ENCODE measurements around the gene LRBA.

The LRBA gene

DNA sequence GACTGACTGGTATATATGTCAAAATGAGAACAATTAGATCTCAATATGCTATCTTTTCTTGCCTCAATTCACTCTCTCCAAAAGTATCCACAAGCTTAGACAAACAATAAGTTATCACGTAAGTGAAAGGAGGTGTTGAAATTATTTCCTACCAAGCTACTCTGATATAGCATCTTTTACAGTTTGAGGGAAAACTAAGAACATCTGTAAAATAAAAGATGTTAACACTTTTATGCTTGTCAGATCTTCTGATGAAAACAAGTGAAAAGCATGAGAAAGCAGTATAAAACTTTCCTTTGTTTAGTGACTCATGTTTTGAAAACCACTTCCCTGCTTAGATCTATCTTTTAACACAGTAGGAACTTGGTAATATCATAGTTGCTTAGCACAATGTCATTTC lies 441.6 kb downstream of the LRBA start:
- H3F3A ChIP-seq (ENCODE audit: control insufficient read depth, insufficient read depth): no peaks in the 10 kb centered on the region
- no peak overlapping the region for H3K4me2 ChIP-seq (ENCODE audit: low read length)
- H3K79me2 ChIP-seq (ENCODE audit: control insufficient read depth, low read length): no peaks in the 10 kb centered on the region
- no peaks in the 10 kb centered on the region for H4K20me1 ChIP-seq (ENCODE audit: control insufficient read depth, insufficient read depth, low read depth, low read length)
- H3K4me1 ChIP-seq (ENCODE audit: control insufficient read depth, low read length): no peaks in the 10 kb centered on the region
- H3K36me3 ChIP-seq (ENCODE audit: control insufficient read depth, low read length): no peaks in the 10 kb centered on the region
- no peak overlapping the region for H3K27ac ChIP-seq (ENCODE audit: low read depth, low read length)
- no peak overlapping the region for H3K4me3 ChIP-seq (ENCODE audit: low read length)
- H3K27me3 ChIP-seq (ENCODE audit: control insufficient read depth, low read length): no peaks in the 10 kb centered on the region
- no peaks in the 10 kb centered on the region for H3K9me2 ChIP-seq (replicated peaks; ENCODE audit: control insufficient read depth, low read length)
- H3K9me3 ChIP-seq (ENCODE audit: control insufficient read depth, insufficient read depth, low read length): no peaks in the 10 kb centered on the region
- no peak for TF ChIP-seq EZH2phosphoT487 (IDR thresholded peaks at IDR 0.05; ENCODE audit: borderline replicate concordance, low read length)
- TF ChIP-seq, protein P1, sequence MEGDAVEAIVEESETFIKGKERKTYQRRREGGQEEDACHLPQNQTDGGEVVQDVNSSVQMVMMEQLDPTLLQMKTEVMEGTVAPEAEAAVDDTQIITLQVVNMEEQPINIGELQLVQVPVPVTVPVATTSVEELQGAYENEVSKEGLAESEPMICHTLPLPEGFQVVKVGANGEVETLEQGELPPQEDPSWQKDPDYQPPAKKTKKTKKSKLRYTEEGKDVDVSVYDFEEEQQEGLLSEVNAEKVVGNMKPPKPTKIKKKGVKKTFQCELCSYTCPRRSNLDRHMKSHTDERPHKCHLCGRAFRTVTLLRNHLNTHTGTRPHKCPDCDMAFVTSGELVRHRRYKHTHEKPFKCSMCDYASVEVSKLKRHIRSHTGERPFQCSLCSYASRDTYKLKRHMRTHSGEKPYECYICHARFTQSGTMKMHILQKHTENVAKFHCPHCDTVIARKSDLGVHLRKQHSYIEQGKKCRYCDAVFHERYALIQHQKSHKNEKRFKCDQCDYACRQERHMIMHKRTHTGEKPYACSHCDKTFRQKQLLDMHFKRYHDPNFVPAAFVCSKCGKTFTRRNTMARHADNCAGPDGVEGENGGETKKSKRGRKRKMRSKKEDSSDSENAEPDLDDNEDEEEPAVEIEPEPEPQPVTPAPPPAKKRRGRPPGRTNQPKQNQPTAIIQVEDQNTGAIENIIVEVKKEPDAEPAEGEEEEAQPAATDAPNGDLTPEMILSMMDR (IDR thresholded peaks at IDR 0.05; ENCODE audit: low read depth, low read length, poor library complexity, severe bottlenecking): no peak

DNA sequence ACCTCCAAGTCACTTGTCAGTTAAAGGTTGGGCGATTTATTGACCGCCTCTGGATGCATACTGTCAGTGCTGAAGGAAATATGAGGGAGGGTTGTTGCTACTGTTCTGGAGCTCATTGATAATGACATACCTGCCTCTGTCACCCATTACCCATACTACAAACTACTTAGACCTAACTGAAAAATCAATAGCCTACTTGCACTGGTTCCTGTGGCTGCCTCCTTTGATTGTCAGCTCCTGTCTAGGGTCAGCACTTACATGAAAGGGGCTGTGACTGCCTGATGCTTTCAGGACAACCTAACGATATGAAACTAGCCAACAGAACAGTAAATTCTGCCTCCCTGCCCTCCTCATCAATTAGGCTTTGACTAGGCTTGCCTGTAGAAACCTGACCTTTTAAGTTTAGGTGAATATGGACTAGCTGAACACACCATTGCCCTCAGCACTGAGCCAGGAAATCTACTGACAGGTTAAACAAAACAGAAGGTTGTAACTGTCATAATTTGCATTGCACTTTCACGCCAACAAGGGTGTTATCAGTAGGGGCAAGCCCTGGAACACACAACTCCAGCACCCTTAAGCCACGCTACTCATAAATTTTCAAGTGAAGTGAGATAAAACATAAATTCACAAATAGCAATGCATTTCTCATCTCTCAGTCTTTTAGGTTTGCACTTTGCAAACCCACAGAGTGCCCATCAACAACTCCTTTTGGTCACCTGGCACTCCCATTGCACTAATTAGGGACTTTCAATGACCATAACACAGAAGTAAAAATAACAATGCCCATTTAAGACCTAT lies 442.2 kb downstream of the LRBA start:
- Histone ChIP-seq H3K79me2 (ENCODE audit: control insufficient read depth, low read length) (no peaks in the 10 kb centered on the region), H4K20me1 (ENCODE audit: control insufficient read depth, insufficient read depth, low read depth, low read length) (no peaks in the 10 kb centered on the region), H3K4me2 (ENCODE audit: low read length) (no peak overlapping the region), H3K27ac (ENCODE audit: low read depth, low read length) (no peak overlapping the region), H3K4me1 (ENCODE audit: control insufficient read depth, low read length) (no peaks in the 10 kb centered on the region), H3K27me3 (ENCODE audit: control insufficient read depth, low read length) (no peaks in the 10 kb centered on the region), H3K9me3 (ENCODE audit: control insufficient read depth, insufficient read depth, low read length) (no peaks in the 10 kb centered on the region), H3F3A (ENCODE audit: control insufficient read depth, insufficient read depth) (no peaks in the 10 kb centered on the region), H3K4me3 (ENCODE audit: low read length) (no peak overlapping the region), H3K36me3 (ENCODE audit: control insufficient read depth, low read length) (no peaks in the 10 kb centered on the region), H3K9me2 (replicated peaks; ENCODE audit: control insufficient read depth, low read length) (no peaks in the 10 kb centered on the region)
- TF ChIP-seq, protein P1 (IDR thresholded peaks at IDR 0.05; ENCODE audit: low read depth, low read length, poor library complexity, severe bottlenecking): no peak
- TF ChIP-seq EZH2phosphoT487 (IDR thresholded peaks at IDR 0.05; ENCODE audit: borderline replicate concordance, low read length): no peak

DNA sequence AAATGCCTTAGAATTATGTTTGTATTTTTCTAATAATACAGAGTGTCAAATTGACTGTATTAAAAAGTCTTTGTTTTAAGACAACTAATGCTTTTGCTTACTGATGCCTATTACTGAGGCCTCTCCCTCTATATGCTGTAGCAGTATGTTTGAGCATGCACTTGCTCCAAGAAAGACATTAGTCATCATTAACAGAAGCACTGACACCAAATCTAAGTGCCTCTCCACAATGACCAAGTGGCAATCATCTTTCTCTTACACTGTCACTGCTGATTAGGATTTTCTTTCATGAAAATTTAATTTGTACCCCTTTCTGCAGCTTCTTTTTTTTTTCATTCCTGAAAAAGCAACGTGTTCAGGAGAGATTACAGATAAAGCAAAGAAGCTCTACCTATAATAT lies 444.2 kb downstream of the LRBA start:
- TF ChIP-seq, protein P1 (IDR thresholded peaks at IDR 0.05; ENCODE audit: low read depth, low read length, poor library complexity, severe bottlenecking): no peak
- TF ChIP-seq EZH2phosphoT487 (IDR thresholded peaks at IDR 0.05; ENCODE audit: borderline replicate concordance, low read length): no peak
- H3K36me3 ChIP-seq (ENCODE audit: control insufficient read depth, low read length): no peaks in the 10 kb centered on the region
- no peaks in the 10 kb centered on the region for H3K9me2 ChIP-seq (replicated peaks; ENCODE audit: control insufficient read depth, low read length)
- no peaks in the 10 kb centered on the region for H3K79me2 ChIP-seq (ENCODE audit: control insufficient read depth, low read length)
- H3K27me3 ChIP-seq (ENCODE audit: control insufficient read depth, low read length): no peaks in the 10 kb centered on the region
- H3K4me3 ChIP-seq (ENCODE audit: low read length): no peak overlapping the region
- H3K9me3 ChIP-seq (ENCODE audit: control insufficient read depth, insufficient read depth, low read length): no peaks in the 10 kb centered on the region
- H3F3A ChIP-seq (ENCODE audit: control insufficient read depth, insufficient read depth): no peaks in the 10 kb centered on the region
- H4K20me1 ChIP-seq (ENCODE audit: control insufficient read depth, insufficient read depth, low read depth, low read length): no peaks in the 10 kb centered on the region
- H3K4me2 ChIP-seq (ENCODE audit: low read length): no peak overlapping the region
- H3K4me1 ChIP-seq (ENCODE audit: control insufficient read depth, low read length): no peaks in the 10 kb centered on the region
- no peak overlapping the region for H3K27ac ChIP-seq (ENCODE audit: low read depth, low read length)
